H1 (cell line): Measurements from ENCODE around the gene HPX. TPM values are rescaled to one million over a fixed set of nuclear protein-coding genes. Genes with fewer than 3 reads are reported as not detected.

Experiments
- CTCF ChIA-PET: fragments of 300-600 bp; sonication (Branson Sonifier 250); formaldehyde crosslinking; loops from one replicate; lab custom pipeline; 2021; ENCODE audit not compliant: partially characterized antibody; lab: Charles Lee
- POLR2A ChIA-PET: fragments of 300-600 bp; sonication (Branson Sonifier 250); formaldehyde crosslinking; loops from one replicate; lab custom pipeline; 2021; ENCODE audit warnings: inconsistent platforms; ENCODE audit not compliant: partially characterized antibody; lab: Charles Lee
- DNase-seq, 2 experiments: peaks; one replicate each; pipeline versions ENCODE4 v3.0.0 to v3.0.0-alpha.2; 2010 to 2022; ENCODE audit warnings: low spot score in 2 of 2, low read depth in 1 of 2, mixed read lengths in 1 of 2
- FAIRE-seq: peaks from 2 replicates; lab custom pipeline; 2011; peaks lifted over from hg19 to GRCh38; lab: Jason Lieb, UNC
- H2AFZ ChIP-seq: 2 replicates; pipeline ENCODE4 v1.8.1; 2012; ENCODE audit warnings: low read length, inconsistent platforms
- H2AK5ac ChIP-seq: 2 replicates; pipeline ENCODE4 v1.6.1; 2013; ENCODE audit warnings: low read depth, low read length
- H2BK120ac ChIP-seq: replicated peaks from 2 replicates; pipeline ENCODE3; 2013; ENCODE audit warnings: low read depth, low read length, inconsistent platforms
- H2BK12ac ChIP-seq: 2 replicates; pipeline ENCODE4 v1.6.1; 2013; ENCODE audit warnings: low read depth, low read length
- H2BK15ac ChIP-seq: 2 replicates; pipeline ENCODE4 v1.6.1; 2013; ENCODE audit warnings: low read length
- H2BK20ac ChIP-seq: 2 replicates; pipeline ENCODE4 v1.6.1; 2013; ENCODE audit warnings: low read length
- H2BK5ac ChIP-seq: 2 replicates; pipeline ENCODE4 v1.6.1; 2013; ENCODE audit warnings: low read depth, low read length
- H3K14ac ChIP-seq: 2 replicates; pipeline ENCODE4 v1.6.1; 2013; ENCODE audit warnings: inconsistent platforms; ENCODE audit not compliant: insufficient read length
- H3K18ac ChIP-seq: 2 replicates; pipeline ENCODE4 v1.6.1; 2013; ENCODE audit warnings: low read length; ENCODE audit errors: extremely low read depth
- H3K23ac ChIP-seq: 2 replicates; pipeline ENCODE4 v1.6.1; 2013; ENCODE audit warnings: inconsistent platforms; ENCODE audit not compliant: insufficient read length
- H3K23me2 ChIP-seq: 2 replicates; pipeline ENCODE4 v1.6.1; 2013; ENCODE audit warnings: low read depth, low read length
- H3K27ac ChIP-seq: 2 replicates; pipeline ENCODE4 v1.6.1; 2011; ENCODE audit warnings: low read depth, low read length, inconsistent platforms
- H3K27me3 ChIP-seq, 4 experiments: replicated peaks in 1 of 4; 1 replicate in 1 of 4; 2 replicates in 3 of 4; pipeline versions ENCODE4 v1.6.1 to v1.8.1; 2011 to 2013; ENCODE audit warnings: low read length in 3 of 4, mild to moderate bottlenecking in 3 of 4, inconsistent platforms in 2 of 4, mixed read lengths in 2 of 4, moderate library complexity in 1 of 4; ENCODE audit not compliant: control insufficient read depth in 3 of 4, insufficient read depth in 3 of 4; ENCODE audit errors: extremely low read depth in 1 of 4
- H3K36me3 ChIP-seq, 4 experiments: 2 replicates each; pipeline versions ENCODE4 v1.6.1 to v1.8.1; 2011 to 2013; ENCODE audit warnings: mild to moderate bottlenecking in 4 of 4, low read length in 3 of 4, moderate library complexity in 2 of 4, control low read depth in 1 of 4, inconsistent platforms in 1 of 4; ENCODE audit not compliant: insufficient read depth in 4 of 4, control insufficient read depth in 2 of 4
- H3K4ac ChIP-seq: replicated peaks from 2 replicates; pipeline ENCODE3; 2013; ENCODE audit warnings: low read length, low read depth, mixed read lengths, inconsistent platforms; ENCODE audit not compliant: insufficient read length
- H3K4me1 ChIP-seq, 4 experiments: replicated peaks in 1 of 4; 1 replicate in 1 of 4; 2 replicates in 3 of 4; pipeline versions ENCODE4 v1.6.1 to v1.8.1; 2011 to 2013; ENCODE audit warnings: low read length in 3 of 4, inconsistent platforms in 2 of 4, mixed read lengths in 1 of 4; ENCODE audit not compliant: insufficient read depth in 4 of 4, control insufficient read depth in 3 of 4
- H3K4me2 ChIP-seq, 2 experiments: 2 replicates each; pipeline versions ENCODE4 v1.6.1 to v1.8.1; 2011 to 2013; ENCODE audit warnings: low read depth in 2 of 2, low read length in 2 of 2, control low read depth in 1 of 2, inconsistent platforms in 1 of 2, mild to moderate bottlenecking in 1 of 2; ENCODE audit not compliant: insufficient read depth in 1 of 2
- H3K4me3 ChIP-seq, 4 experiments: fragments of 200-600, 300-600 bp in 1 of 4; sonication (generic), shearing (Covaris generic), sonication (Bioruptor Twin) in 1 of 4; 2 replicates each; pipeline versions ENCODE4 v1.5.1 to v1.8.1; 2011 to 2016; ENCODE audit warnings: low read length in 4 of 4, low read depth in 3 of 4, control low read depth in 2 of 4, inconsistent platforms in 2 of 4, mild to moderate bottlenecking in 2 of 4, mixed read lengths in 1 of 4, moderate library complexity in 1 of 4; ENCODE audit not compliant: insufficient read depth in 2 of 4; ENCODE audit errors: extremely low read depth in 1 of 4
- H3K56ac ChIP-seq: replicated peaks from 2 replicates; pipeline ENCODE3; 2013; ENCODE audit warnings: low read depth, mild to moderate bottlenecking, mixed read lengths, low read length, inconsistent platforms; ENCODE audit not compliant: insufficient read length
- H3K79me1 ChIP-seq: 2 replicates; pipeline ENCODE4 v1.6.1; 2013; ENCODE audit warnings: low read depth, low read length, control low read depth
- H3K79me2 ChIP-seq, 2 experiments: 2 replicates each; pipeline versions ENCODE4 v1.6.1 to v1.8.1; 2012 to 2013; ENCODE audit warnings: low read length in 2 of 2, mild to moderate bottlenecking in 2 of 2, inconsistent platforms in 1 of 2; ENCODE audit not compliant: insufficient read depth in 2 of 2, control insufficient read depth in 1 of 2
- H3K9ac ChIP-seq, 4 experiments: replicated peaks in 1 of 4; 1 replicate in 1 of 4; 2 replicates in 3 of 4; pipeline versions ENCODE4 v1.6.1 to v1.8.1; 2011 to 2013; ENCODE audit warnings: low read depth in 3 of 4, low read length in 3 of 4, control low read depth in 2 of 4, mild to moderate bottlenecking in 2 of 4, moderate library complexity in 2 of 4, inconsistent platforms in 1 of 4; ENCODE audit errors: extremely low read depth in 1 of 4
- H3K9me3 ChIP-seq, 2 experiments: 2 replicates each; pipeline versions ENCODE4 v1.6.1 to v1.8.1; 2012 to 2013; ENCODE audit warnings: mild to moderate bottlenecking in 2 of 2, moderate library complexity in 2 of 2, control low read depth in 1 of 2, inconsistent platforms in 1 of 2, low read depth in 1 of 2, low read length in 1 of 2, mixed read lengths in 1 of 2; ENCODE audit not compliant: insufficient read depth in 2 of 2
- H4K20me1 ChIP-seq, 2 experiments: replicated peaks in 1 of 2; 2 replicates each; pipeline versions ENCODE3 to v1.8.1; 2011 to 2013; ENCODE audit warnings: inconsistent platforms in 2 of 2, low read length in 2 of 2, mild to moderate bottlenecking in 1 of 2; ENCODE audit not compliant: insufficient read depth in 2 of 2, control insufficient read depth in 1 of 2
- H4K5ac ChIP-seq: 2 replicates; pipeline ENCODE4 v1.6.1; 2013; ENCODE audit warnings: low read length, low read depth, mixed read lengths, inconsistent platforms; ENCODE audit not compliant: insufficient read length
- H4K8ac ChIP-seq: 2 replicates; pipeline ENCODE4 v1.8.0; 2013; ENCODE audit warnings: mild to moderate bottlenecking, moderate library complexity, low read length, inconsistent platforms; ENCODE audit not compliant: insufficient read depth; ENCODE audit errors: extremely low read depth
- H4K91ac ChIP-seq: replicated peaks from 2 replicates; pipeline ENCODE3; 2013; ENCODE audit warnings: low read length, mixed read lengths, inconsistent platforms; ENCODE audit not compliant: insufficient read length
- BACH1 ChIP-seq: IDR thresholded peaks from 2 replicates; pipeline ENCODE4 v1.6.1; 2012; ENCODE audit warnings: low read length, improper control_type of control experiment
- BRCA1 ChIP-seq: IDR thresholded peaks from 2 replicates; pipeline ENCODE4 v1.6.1; 2012; ENCODE audit warnings: low read depth, low read length, improper control_type of control experiment
- EGR1 ChIP-seq: IDR thresholded peaks from 2 replicates; pipeline ENCODE4 v1.6.1; 2011; ENCODE audit warnings: low read depth, low read length, borderline replicate concordance
- JUND ChIP-seq: IDR thresholded peaks from 2 replicates; pipeline ENCODE4 v1.6.1; 2011; ENCODE audit warnings: mild to moderate bottlenecking, improper control_type of control experiment, low read length
- MAFK ChIP-seq: IDR thresholded peaks from 2 replicates; pipeline ENCODE4 v1.6.1; 2012; ENCODE audit warnings: low read depth, mild to moderate bottlenecking, improper control_type of control experiment, low read length
- NRF1 ChIP-seq: IDR thresholded peaks from 2 replicates; pipeline ENCODE4 v1.6.1; 2011; ENCODE audit warnings: mild to moderate bottlenecking, low read depth, low read length, improper control_type of control experiment
- POU5F1 ChIP-seq: IDR thresholded peaks from 2 replicates; pipeline ENCODE4 v1.6.1; 2011; ENCODE audit warnings: low read depth, mild to moderate bottlenecking, low read length, moderate library complexity
- RXRA ChIP-seq: IDR thresholded peaks from 2 replicates; pipeline ENCODE4 v1.6.1; 2011; ENCODE audit warnings: low read depth, mild to moderate bottlenecking, low read length, moderate library complexity; ENCODE audit not compliant: insufficient read depth
- TCF12 ChIP-seq: IDR thresholded peaks from 2 replicates; pipeline ENCODE4 v1.6.1; 2011; ENCODE audit warnings: low read depth, mild to moderate bottlenecking, low read length
- WGBS, 2 experiments: shearing (Covaris generic) in 1 of 2; methylation state at CpG; one replicate each; pipeline versions ENCODE4 v1.1.6 to v1.1.7; 2013 to 2015; ENCODE audit warnings: low lambda C conversion rate in 2 of 2, mixed read lengths in 2 of 2, inconsistent platforms in 1 of 2, low coverage in 1 of 2, missing lambda C conversion rate in 1 of 2; ENCODE audit not compliant: insufficient replicate concordance in 2 of 2, insufficient coverage in 1 of 2, insufficient read length in 1 of 2; ENCODE audit errors: extremely low coverage in 1 of 2, missing lambda C conversion rate in 1 of 2; 5-methylcytosine and 5-hydroxymethylcytosine counted together
- polyA plus RNA-seq, 7 experiments: library from polyadenylated mRNA; depleted of rRNA in 3 of 7; stranded (reverse) in 5 of 7; unstranded in 2 of 7; fragments of >200 nt in 5 of 7; fragments of 200-250 nt in 2 of 7; gene quantifications; 1 replicate in 5 of 7; 2 replicates in 1 of 7; 4 replicates in 1 of 7; pipeline versions ENCODE4 v1.2.1 to v1.2.3, GENCODE V29; 2011 to 2013; ENCODE audit warnings: missing spikeins in 2 of 7, mixed read lengths in 2 of 7
- total RNA-seq: library from RNA; stranded (reverse); fragmentation: NEBNext Ultra II Directional; extraction: Animal tissue kit (Norgen Biotek cat#: 25700); gene quantifications from 2 replicates; pipeline ENCODE4 v1.2.1, GENCODE V29; 2021
- TF ChIP-seq, protein P1 (sequence below), 3 experiments: IDR thresholded peaks; 1 replicate in 2 of 3; 2 replicates in 1 of 3; pipeline versions ENCODE4 v1.5.1 to v1.6.1; 2011; ENCODE audit warnings: low read length in 3 of 3, mild to moderate bottlenecking in 3 of 3, inconsistent platforms in 2 of 3, low read depth in 1 of 3, moderate library complexity in 1 of 3; ENCODE audit not compliant: insufficient read depth in 1 of 3; ENCODE audit errors: control extremely low read depth in 1 of 3
- TF ChIP-seq, protein P2 (sequence below): IDR thresholded peaks from 2 replicates; pipeline ENCODE4 v1.6.1; 2011; ENCODE audit warnings: low read length, improper control_type of control experiment

The HPX gene
- total and polyA plus RNA-seq, 2 of the 8 experiments (the other 6 are each of a cell fraction or from before 2014, with no cell fraction given), result 0.80 to 0.97 TPM

DNA sequence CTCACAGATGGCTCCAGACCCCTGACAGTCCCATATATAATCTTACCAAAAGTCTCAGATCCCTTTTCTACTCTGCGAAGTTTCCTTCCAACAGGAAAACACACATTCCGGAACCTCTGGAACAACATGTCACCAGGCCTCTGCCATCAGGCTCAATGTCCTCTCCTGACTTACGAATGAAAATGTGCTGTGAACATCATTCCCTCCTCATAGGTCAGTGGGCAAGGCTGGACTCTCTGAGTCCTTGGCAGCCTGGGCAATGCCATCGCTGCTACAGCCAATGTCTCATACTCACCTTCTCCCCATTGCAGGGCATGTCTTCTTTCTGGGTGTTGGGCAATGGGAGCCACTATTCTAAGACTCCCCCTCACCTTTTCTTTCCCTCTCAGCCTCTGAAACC is 1.7 kb upstream of the HPX start:
- no peak overlapping the region for H4K8ac ChIP-seq
- H3K79me1 ChIP-seq, result no peaks in the 10 kb centered on the region
- FAIRE-seq (no peak), DNase-seq (no peak)
- no peak overlapping the region for H3K14ac ChIP-seq
- no peak overlapping the region for H2BK120ac ChIP-seq
- H3K79me2 ChIP-seq, result no peaks in the 10 kb centered on the region
- H3K56ac ChIP-seq, result no peak overlapping the region
- no peak overlapping the region for H2AFZ ChIP-seq
- H3K4me1 ChIP-seq, result peaks cover 0 to 4% (median 0%) of the 10 kb centered on the region in 4 experiments; a peak in 2 of 7 replicates
- POLR2A ChIA-PET, result interaction anchor here (0.9 kb wide), 1 partner anchor 66 kb away, joined by 3 read pairs; no protein-coding TSS in a partner anchor
- H3K23ac ChIP-seq, result no peak overlapping the region
- H3K4me2 ChIP-seq, result no peak overlapping the region
- CTCF ChIA-PET, result interaction anchor here (0.5 to 22.7 kb wide), 22 partner anchors 10 to 191 kb away, joined by 3 to 585 read pairs (median 13); partner anchors contain the start of genes APBB1, CCKBR, SMPD1 and TIMM10B
- no peaks in the 10 kb centered on the region; the same call in 1 of the 2 replicates for H3K23me2 ChIP-seq
- H2AK5ac ChIP-seq, result no peak overlapping the region
- H4K5ac ChIP-seq, result no peak overlapping the region
- H3K9me3 ChIP-seq, result no peaks in the 10 kb centered on the region
- no peak overlapping the region for H3K9ac ChIP-seq
- no peak overlapping the region for H3K4ac ChIP-seq
- no peak overlapping the region for H3K4me3 ChIP-seq
- H2BK20ac ChIP-seq, result no peak overlapping the region
- no peak overlapping the region for H3K18ac ChIP-seq
- no peak overlapping the region for H3K27ac ChIP-seq
- no peaks in the 10 kb centered on the region for H4K20me1 ChIP-seq
- no peak overlapping the region for H2BK15ac ChIP-seq
- no peaks in the 10 kb centered on the region for H3K27me3 ChIP-seq
- H2BK5ac ChIP-seq, result no peak overlapping the region
- H4K91ac ChIP-seq, result no peak overlapping the region
- WGBS, 2 experiments, result 90% methylated on average over 4 of the region's 4 CpGs; no CpG with 5 or more reads in 1 of the 2 experiments
- H2BK12ac ChIP-seq, result no peak overlapping the region
- no peaks in the 10 kb centered on the region for H3K36me3 ChIP-seq
- TF ChIP-seq BRCA1, result no peak
- TF ChIP-seq POU5F1, result no peak
- no peak for TF ChIP-seq RXRA
- TF ChIP-seq JUND, result no peak
- no peak for TF ChIP-seq NRF1
- TF ChIP-seq EGR1, result no peak
- TF ChIP-seq BACH1, result no peak
- TF ChIP-seq TCF12, result no peak
- TF ChIP-seq MAFK, result no peak
- TF ChIP-seq, protein P1, sequence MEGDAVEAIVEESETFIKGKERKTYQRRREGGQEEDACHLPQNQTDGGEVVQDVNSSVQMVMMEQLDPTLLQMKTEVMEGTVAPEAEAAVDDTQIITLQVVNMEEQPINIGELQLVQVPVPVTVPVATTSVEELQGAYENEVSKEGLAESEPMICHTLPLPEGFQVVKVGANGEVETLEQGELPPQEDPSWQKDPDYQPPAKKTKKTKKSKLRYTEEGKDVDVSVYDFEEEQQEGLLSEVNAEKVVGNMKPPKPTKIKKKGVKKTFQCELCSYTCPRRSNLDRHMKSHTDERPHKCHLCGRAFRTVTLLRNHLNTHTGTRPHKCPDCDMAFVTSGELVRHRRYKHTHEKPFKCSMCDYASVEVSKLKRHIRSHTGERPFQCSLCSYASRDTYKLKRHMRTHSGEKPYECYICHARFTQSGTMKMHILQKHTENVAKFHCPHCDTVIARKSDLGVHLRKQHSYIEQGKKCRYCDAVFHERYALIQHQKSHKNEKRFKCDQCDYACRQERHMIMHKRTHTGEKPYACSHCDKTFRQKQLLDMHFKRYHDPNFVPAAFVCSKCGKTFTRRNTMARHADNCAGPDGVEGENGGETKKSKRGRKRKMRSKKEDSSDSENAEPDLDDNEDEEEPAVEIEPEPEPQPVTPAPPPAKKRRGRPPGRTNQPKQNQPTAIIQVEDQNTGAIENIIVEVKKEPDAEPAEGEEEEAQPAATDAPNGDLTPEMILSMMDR (IDR thresholded peaks at IDR 0.05; ENCODE audit: control extremely low read depth in 1 of 3, insufficient read depth in 1 of 3, low read depth in 1 of 3, low read length in 3 of 3), result no peak
- TF ChIP-seq, protein P2, sequence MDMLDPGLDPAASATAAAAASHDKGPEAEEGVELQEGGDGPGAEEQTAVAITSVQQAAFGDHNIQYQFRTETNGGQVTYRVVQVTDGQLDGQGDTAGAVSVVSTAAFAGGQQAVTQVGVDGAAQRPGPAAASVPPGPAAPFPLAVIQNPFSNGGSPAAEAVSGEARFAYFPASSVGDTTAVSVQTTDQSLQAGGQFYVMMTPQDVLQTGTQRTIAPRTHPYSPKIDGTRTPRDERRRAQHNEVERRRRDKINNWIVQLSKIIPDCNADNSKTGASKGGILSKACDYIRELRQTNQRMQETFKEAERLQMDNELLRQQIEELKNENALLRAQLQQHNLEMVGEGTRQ, result no peak
